Nephron (organoid): ENCODE measurements around the gene DUS1L.

Source experiments
- H3K27ac Mint-ChIP-seq, 3 experiments: 2 replicates each; pipeline ENCODE4 v1.8.0; 2020; ENCODE audit warnings: mixed read lengths in 3 of 3, mild to moderate bottlenecking in 2 of 3, moderate library complexity in 1 of 3
- H3K27me3 Mint-ChIP-seq: 2 replicates; pipeline ENCODE4 v1.8.0; 2021; ENCODE audit warnings: low read depth, mild to moderate bottlenecking, moderate library complexity, mixed read lengths
- H3K36me3 Mint-ChIP-seq: 2 replicates; pipeline ENCODE4 v1.8.0; 2020; ENCODE audit warnings: low read depth, mixed read lengths
- H3K4me1 Mint-ChIP-seq: 2 replicates; pipeline ENCODE4 v1.8.0; 2020; ENCODE audit warnings: mixed read lengths
- H3K4me3 Mint-ChIP-seq, 3 experiments: 2 replicates each; pipeline ENCODE4 v1.8.0; 2020; ENCODE audit warnings: mild to moderate bottlenecking in 3 of 3, mixed read lengths in 3 of 3, moderate library complexity in 2 of 3
- H3K9me3 Mint-ChIP-seq: 2 replicates; pipeline ENCODE4 v1.8.0; 2020; ENCODE audit warnings: mixed read lengths
- TF ChIP-seq, protein P1 (sequence below), 3 experiments: fragments of 200-600 bp; sonication (generic); IDR thresholded peaks; one replicate each; pipeline ENCODE4 v1.5.0; 2021; ENCODE audit warnings: antibody characterized with exemption in 3 of 3; ENCODE audit not compliant: unreplicated experiment in 3 of 3

Gene DUS1L

DNA sequence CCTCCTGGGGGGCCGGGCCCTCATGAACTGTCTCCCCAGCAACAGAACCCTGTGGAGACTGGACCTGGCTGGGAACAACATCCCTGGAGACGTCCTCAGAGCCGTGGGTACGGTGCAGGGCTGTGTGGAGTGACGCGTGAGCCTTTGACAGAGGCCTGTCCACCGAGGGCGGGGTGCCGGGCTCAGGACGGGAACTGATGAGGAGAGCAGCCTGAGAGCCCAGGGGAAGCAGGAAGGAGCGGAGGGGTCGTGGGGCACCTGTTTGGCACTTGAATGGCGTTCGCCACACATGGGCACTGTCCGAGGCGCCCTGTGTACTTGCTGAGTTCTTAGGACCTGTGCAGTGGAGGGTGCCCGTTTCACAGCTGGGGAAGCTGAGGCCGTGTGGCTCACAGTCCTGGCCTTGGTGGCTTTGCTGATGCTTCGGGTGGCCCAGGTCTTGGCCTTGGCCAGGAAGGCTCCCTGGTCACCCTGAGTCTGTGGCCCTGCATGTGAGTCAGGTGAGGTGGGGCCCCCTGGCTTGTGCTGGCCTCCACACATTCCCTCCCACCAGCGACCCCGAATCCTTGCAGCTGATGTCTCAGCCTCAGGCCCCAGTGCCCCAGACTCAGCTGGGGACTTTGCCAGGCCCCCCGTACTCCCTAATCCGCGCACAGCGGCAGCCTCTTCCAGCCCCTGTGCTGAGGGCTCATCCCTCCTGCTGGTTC lies 40.0 kb downstream of the DUS1L start:
- no peaks in the 10 kb centered on the region for H3K9me3 Mint-ChIP-seq
- no peaks in the 10 kb centered on the region for H3K36me3 Mint-ChIP-seq
- TF ChIP-seq, protein P1, sequence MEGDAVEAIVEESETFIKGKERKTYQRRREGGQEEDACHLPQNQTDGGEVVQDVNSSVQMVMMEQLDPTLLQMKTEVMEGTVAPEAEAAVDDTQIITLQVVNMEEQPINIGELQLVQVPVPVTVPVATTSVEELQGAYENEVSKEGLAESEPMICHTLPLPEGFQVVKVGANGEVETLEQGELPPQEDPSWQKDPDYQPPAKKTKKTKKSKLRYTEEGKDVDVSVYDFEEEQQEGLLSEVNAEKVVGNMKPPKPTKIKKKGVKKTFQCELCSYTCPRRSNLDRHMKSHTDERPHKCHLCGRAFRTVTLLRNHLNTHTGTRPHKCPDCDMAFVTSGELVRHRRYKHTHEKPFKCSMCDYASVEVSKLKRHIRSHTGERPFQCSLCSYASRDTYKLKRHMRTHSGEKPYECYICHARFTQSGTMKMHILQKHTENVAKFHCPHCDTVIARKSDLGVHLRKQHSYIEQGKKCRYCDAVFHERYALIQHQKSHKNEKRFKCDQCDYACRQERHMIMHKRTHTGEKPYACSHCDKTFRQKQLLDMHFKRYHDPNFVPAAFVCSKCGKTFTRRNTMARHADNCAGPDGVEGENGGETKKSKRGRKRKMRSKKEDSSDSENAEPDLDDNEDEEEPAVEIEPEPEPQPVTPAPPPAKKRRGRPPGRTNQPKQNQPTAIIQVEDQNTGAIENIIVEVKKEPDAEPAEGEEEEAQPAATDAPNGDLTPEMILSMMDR (IDR thresholded peaks at IDR 0.05; ENCODE audit: unreplicated experiment in 3 of 3): no peak
- no peak overlapping the region for H3K27ac Mint-ChIP-seq
- peaks cover 4% of the 10 kb centered on the region for H3K27me3 Mint-ChIP-seq
- H3K4me1 Mint-ChIP-seq: peaks cover 7% of the 10 kb centered on the region
- peak overlapping the region; percentile 11 to 55 (median 41) for H3K4me3 Mint-ChIP-seq

DNA sequence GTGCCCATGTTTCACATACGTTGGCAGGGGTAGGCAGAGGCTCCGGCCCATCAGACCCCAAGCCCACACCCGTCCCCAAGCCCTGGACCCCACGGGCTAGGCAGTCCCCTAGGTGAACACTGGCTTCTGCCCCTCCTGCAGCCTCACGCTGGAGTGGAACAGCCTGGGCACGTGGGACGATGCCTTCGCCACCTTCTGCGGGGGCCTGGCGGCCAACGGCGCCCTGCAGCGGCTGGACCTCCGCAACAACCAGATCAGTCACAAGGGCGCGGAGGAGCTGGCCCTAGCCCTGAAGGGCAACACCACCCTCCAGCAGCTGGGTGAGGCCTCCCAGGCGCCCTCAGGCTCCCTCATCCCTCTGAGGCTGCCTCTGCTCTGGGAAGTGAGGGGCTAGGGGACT lies 40.7 kb downstream of the DUS1L start:
- H3K9me3 Mint-ChIP-seq: no peaks in the 10 kb centered on the region
- no peak overlapping the region for H3K4me3 Mint-ChIP-seq
- TF ChIP-seq, protein P1 (IDR thresholded peaks at IDR 0.05; ENCODE audit: unreplicated experiment in 3 of 3): no peak
- H3K27ac Mint-ChIP-seq: no peak overlapping the region
- H3K36me3 Mint-ChIP-seq: no peaks in the 10 kb centered on the region
- H3K27me3 Mint-ChIP-seq: peaks cover 4% of the 10 kb centered on the region
- peaks cover 7% of the 10 kb centered on the region for H3K4me1 Mint-ChIP-seq

DNA sequence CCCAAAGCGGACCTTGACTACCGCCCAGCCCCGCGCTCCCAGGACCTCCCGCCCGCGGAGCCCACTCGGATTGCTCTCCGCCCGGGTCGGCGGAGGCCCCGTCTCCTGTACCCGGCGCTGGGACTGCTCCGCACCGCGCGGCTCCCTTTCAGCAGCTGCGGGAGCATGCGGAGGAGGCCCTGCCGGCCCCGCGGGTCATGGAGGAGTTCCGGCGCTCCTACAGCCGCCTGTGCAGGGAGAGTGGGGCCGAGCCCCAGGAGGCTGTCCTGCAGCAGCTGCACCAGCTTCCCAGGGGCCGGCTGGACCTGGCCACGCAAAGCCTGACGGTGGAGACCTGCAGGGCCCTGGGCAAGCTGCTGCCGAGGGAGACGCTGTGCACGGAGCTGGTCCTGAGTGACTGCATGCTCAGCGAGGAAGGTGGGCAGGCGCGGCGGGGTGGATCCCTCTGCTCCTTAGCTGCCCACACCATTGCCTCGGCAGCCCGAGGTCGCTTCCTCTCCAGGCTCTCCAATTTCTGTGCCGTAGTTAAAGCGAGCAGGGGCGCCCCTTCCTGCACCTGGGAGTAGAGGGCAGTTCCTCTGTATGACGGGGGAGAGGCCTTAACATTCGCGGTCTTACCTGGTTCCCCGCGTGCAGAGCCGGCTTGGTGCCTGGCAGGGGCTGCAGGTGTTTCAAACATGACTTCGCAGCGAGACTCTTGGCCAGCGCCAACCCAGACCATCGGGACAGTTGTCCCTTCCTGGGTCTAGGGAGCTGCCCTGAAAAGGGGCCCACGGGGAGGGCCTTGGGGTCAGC lies 42.0 kb downstream of the DUS1L start:
- Mint-ChIP-seq H3K4me3 (peak overlapping the region; percentile 79 to 82 (median 82)), H3K36me3 (peaks cover under 1% of the 10 kb centered on the region), H3K9me3 (no peaks in the 10 kb centered on the region), H3K27me3 (peaks cover 4% of the 10 kb centered on the region), H3K4me1 (peaks cover 11% of the 10 kb centered on the region), H3K27ac (no peak overlapping the region)
- TF ChIP-seq, protein P1 (IDR thresholded peaks at IDR 0.05; ENCODE audit: unreplicated experiment in 3 of 3): no peak

DNA sequence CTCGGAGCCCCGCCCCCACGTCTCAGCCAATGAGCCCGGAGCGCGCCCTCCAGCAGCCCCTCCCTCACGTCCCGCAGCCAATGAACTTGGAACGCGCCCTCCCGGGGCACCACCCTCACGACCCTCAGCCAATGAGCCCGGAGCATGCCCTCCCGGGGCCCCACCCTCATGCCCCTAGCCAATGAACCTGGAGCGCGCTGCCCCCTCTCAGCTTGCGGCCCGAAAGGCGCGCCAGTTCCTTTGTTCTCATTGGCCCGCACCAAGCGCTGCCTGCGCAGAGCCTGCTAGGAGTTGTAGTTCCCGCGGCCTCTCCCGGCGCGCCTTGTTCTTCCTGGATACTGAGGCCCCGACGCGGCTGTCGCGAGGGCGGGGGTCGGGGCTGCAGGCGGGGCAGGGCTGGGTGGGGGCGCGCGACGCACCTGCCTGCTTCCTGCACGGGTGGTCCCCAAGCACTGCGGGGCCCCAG lies 42.6 kb downstream of the DUS1L start, which contains the start of gene LRRC45:
Gene LRRC45 (plus strand): TSS at position 325 of the 466 bp plus-strand sequence. CDS start 339 bp downstream, outside the sequence.
- peaks cover 4% of the 10 kb centered on the region for H3K27me3 Mint-ChIP-seq
- H3K36me3 Mint-ChIP-seq: peaks cover 4% of the 10 kb centered on the region
- TF ChIP-seq, protein P1 (IDR thresholded peaks at IDR 0.05; ENCODE audit: unreplicated experiment in 3 of 3): no peak
- peak within 1 kb of the TSS in 1 of 3 experiments; percentile 49 for H3K27ac Mint-ChIP-seq
- H3K4me1 Mint-ChIP-seq: peaks cover 15% of the 10 kb centered on the region
- H3K4me3 Mint-ChIP-seq: peak within 1 kb of the TSS; percentile 82 to 89 (median 89)
- H3K9me3 Mint-ChIP-seq: no peaks in the 10 kb centered on the region

DNA sequence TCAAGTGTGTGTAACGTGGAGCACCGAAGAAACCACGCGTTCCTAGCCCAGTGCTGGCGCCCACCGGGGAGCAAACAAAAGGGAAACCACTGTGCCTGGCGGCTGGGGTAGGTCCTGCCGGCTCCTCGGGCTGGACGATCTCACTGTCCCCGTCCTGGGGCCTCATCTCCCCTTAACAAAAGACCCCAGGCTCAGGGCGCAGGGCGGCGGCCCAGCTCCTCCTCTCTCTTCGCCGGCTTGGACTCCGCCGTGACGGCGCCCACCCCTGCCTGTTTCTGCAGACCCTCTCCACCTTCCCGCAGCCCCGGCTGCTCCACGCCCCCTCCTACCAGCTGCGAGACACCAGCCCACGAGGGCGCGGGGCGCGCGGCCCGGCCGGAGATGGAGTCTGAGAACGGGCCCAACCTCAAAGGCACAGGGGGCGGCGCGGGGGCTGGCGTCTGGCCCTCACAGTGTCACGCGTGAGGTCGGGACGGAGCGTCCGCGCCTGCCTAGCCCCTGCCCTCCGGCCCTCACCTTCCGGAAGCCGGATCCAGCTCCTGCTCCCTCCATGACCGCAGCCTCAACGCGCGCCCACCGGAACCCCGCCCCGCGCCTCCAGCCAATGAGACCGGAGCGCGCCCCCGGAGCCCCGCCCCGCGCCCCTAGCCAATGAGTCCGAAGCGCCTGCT lies 43.2 kb downstream of the DUS1L start, which contains the start of gene CENPX:
Gene CENPX (minus strand): TSS at position 569 of the 671 bp plus-strand sequence. CDS start 17 bp downstream, at position 552.
- H3K4me3 Mint-ChIP-seq: peak within 1 kb of the TSS; percentile 82 to 89 (median 89)
- peaks cover 4% of the 10 kb centered on the region for H3K36me3 Mint-ChIP-seq
- peaks cover 15% of the 10 kb centered on the region for H3K4me1 Mint-ChIP-seq
- TF ChIP-seq, protein P1 (IDR thresholded peaks at IDR 0.05; ENCODE audit: unreplicated experiment in 3 of 3): no peak
- no peaks in the 10 kb centered on the region for H3K9me3 Mint-ChIP-seq
- peaks cover 4% of the 10 kb centered on the region for H3K27me3 Mint-ChIP-seq
- H3K27ac Mint-ChIP-seq: peak within 1 kb of the TSS in 1 of 3 experiments; percentile 49
